ENCODE measurements around the gene TMPRSS13. TPM values are rescaled to one million over a fixed set of nuclear protein-coding genes. Genes with fewer than 3 reads are reported as not detected.

Gene TMPRSS13
- total and polyA plus RNA-seq, 10 donors: 0.95 to 2.2 (median 1.6) TPM

GRCh38 chr11:117905524-117905923 is 23.7 kb downstream of the TMPRSS13 start:
- DNase-seq: no peak
- Histone ChIP-seq H3K27ac (no peak overlapping the region), H3K27me3 (replicated peaks in 1 of 7) (no peaks in the 10 kb centered on the region), H3K4me1 (peaks cover under 1 to 47% (median 18%) of the 10 kb centered on the region in 6 donors), H3K36me3 (no peaks in the 10 kb centered on the region), H3K4me3 (no peak overlapping the region), H3K9me3 (no peaks in the 10 kb centered on the region)
- TF ChIP-seq CTCF (IDR thresholded peaks at IDR 0.05 in 8 of 11, conservative IDR thresholded peaks at IDR 0.05 in 3 of 11) (no peak), POLR2A (IDR thresholded peaks at IDR 0.05) (no peak), POLR2AphosphoS5 (IDR thresholded peaks at IDR 0.05) (no peak)
- 67 to 94% (median 85%) methylated on average over 3 to 4 of the region's 4 CpGs for WGBS, 5 donors
- intact Hi-C loops (cut with DNase I; ENCODE audit: low total_unique reads): no loop called here

- Histone ChIP-seq H3K4me3 (no peak overlapping the region), H3K36me3 (no peaks in the 10 kb centered on the region), H3K9me3 (no peaks in the 10 kb centered on the region), H3K4me1 (peaks cover 4 to 44% (median 26%) of the 10 kb centered on the region in 6 donors), H3K27ac (no peak overlapping the region), H3K27me3 (replicated peaks in 1 of 7) (no peaks in the 10 kb centered on the region)
- intact Hi-C loops (cut with DNase I; ENCODE audit: low total_unique reads): no loop called here
- WGBS, 5 donors: 86 to 94% (median 90%) methylated on average over 7 to 14 of the region's 14 CpGs
- peak; percentile 54 for DNase-seq
- no peak for TF ChIP-seq POLR2AphosphoS5 (IDR thresholded peaks at IDR 0.05)
- no peak for TF ChIP-seq CTCF (IDR thresholded peaks at IDR 0.05 in 8 of 11, conservative IDR thresholded peaks at IDR 0.05 in 3 of 11)
- no peak for TF ChIP-seq POLR2A (IDR thresholded peaks at IDR 0.05)
Observed at GRCh38 chr11:117903505-117904382, 25.5 kb downstream of the TMPRSS13 start.

- H3K27ac ChIP-seq: no peak overlapping the region
- no peaks in the 10 kb centered on the region for H3K36me3 ChIP-seq
- WGBS, 5 donors: 86 to 91% (median 89%) methylated on average over 12 to 13 of the region's 13 CpGs
- no peak for DNase-seq
- H3K9me3 ChIP-seq: no peaks in the 10 kb centered on the region
- peaks cover 4 to 38% (median 22%) of the 10 kb centered on the region in 6 donors for H3K4me1 ChIP-seq
- H3K4me3 ChIP-seq: no peak overlapping the region
- intact Hi-C loops (cut with DNase I; ENCODE audit: low total_unique reads): no loop called here
- TF ChIP-seq POLR2A (IDR thresholded peaks at IDR 0.05) (no peak), POLR2AphosphoS5 (IDR thresholded peaks at IDR 0.05) (no peak), CTCF (IDR thresholded peaks at IDR 0.05 in 8 of 11, conservative IDR thresholded peaks at IDR 0.05 in 3 of 11) (no peak)
- H3K27me3 ChIP-seq (replicated peaks in 1 of 7): no peaks in the 10 kb centered on the region
Observed at GRCh38 chr11:117902001-117902845, 27.0 kb downstream of the TMPRSS13 start.

GRCh38 chr11:117901601-117902000 is 27.6 kb downstream of the TMPRSS13 start:
- intact Hi-C loops (cut with DNase I; ENCODE audit: low total_unique reads): no loop called here
- TF ChIP-seq POLR2AphosphoS5 (IDR thresholded peaks at IDR 0.05) (no peak), CTCF (IDR thresholded peaks at IDR 0.05 in 8 of 11, conservative IDR thresholded peaks at IDR 0.05 in 3 of 11) (no peak), POLR2A (IDR thresholded peaks at IDR 0.05) (no peak)
- Histone ChIP-seq H3K9me3 (no peaks in the 10 kb centered on the region), H3K27me3 (replicated peaks in 1 of 7) (no peaks in the 10 kb centered on the region), H3K36me3 (no peaks in the 10 kb centered on the region), H3K4me3 (no peak overlapping the region), H3K27ac (no peak overlapping the region), H3K4me1 (peaks cover 4 to 35% (median 20%) of the 10 kb centered on the region in 6 donors)
- WGBS, 5 donors: 93 to 97% (median 94%) methylated on average over 9 of the region's 9 CpGs
- DNase-seq: peak; percentile 46

Data from spleen (tissue), 11 donors.